Stimulated activated naive B cell treated with anti-CD40 and anti-IgM and Interleukin-4, amounts not matched to agents 10 μg/mL and 1 μg/mL and 100 μg/mL, for 72 hours (primary cell): Measurements from ENCODE around the gene MESP2.

Experiments used
- ATAC-seq, 2 donors: fragments of 150-1000 bp; cut with Tn5 transposase; replicated peaks; 2 replicates each; pipeline ENCODE4 v1.10.0; 2021; ENCODE audit warnings: moderate library complexity in 1 of 2
- DNase-seq: peaks from one replicate; pipeline ENCODE4 v3.0.0; 2021
- H3K27ac Mint-ChIP-seq: one replicate; pipeline ENCODE4 v1.8.0; 2022; ENCODE audit warnings: mild to moderate bottlenecking, mixed read lengths
- H3K27me3 Mint-ChIP-seq, 2 donors: one replicate each; pipeline ENCODE4 v1.8.0; 2022; ENCODE audit warnings: mixed read lengths in 2 of 2
- H3K36me3 Mint-ChIP-seq, 2 donors: one replicate each; pipeline ENCODE4 v1.8.0; 2022; ENCODE audit warnings: mixed read lengths in 2 of 2, mild to moderate bottlenecking in 1 of 2
- H3K4me1 Mint-ChIP-seq, 2 donors: one replicate each; pipeline ENCODE4 v1.8.0; 2022; ENCODE audit warnings: mixed read lengths in 2 of 2, mild to moderate bottlenecking in 1 of 2
- H3K4me3 Mint-ChIP-seq, 2 donors: one replicate each; pipeline ENCODE4 v1.8.0; 2022; ENCODE audit warnings: mild to moderate bottlenecking in 2 of 2, mixed read lengths in 2 of 2, moderate library complexity in 1 of 2
- H3K9me3 Mint-ChIP-seq, 2 donors: one replicate each; pipeline ENCODE4 v1.8.0; 2022; ENCODE audit warnings: mixed read lengths in 2 of 2, mild to moderate bottlenecking in 1 of 2

MESP2 gene

GRCh38 chr15:89776274-89777072 lies at the start of gene MESP2:
TSS of gene MESP2 (plus strand) at chr15:89776332. CDS start at chr15:89776358, 26 bp downstream.
- ATAC-seq: peak; percentile 62 to 63

GRCh38 chr15:89728254-89728653 lies 47.9 kb upstream of the MESP2 start:
- DNase-seq (no peak), ATAC-seq (no peak)
- H3K27ac Mint-ChIP-seq: no peak overlapping the region
- peaks cover 0 to 2% of the 10 kb centered on the region in 2 donors for H3K9me3 Mint-ChIP-seq
- H3K4me1 Mint-ChIP-seq: no peaks in the 10 kb centered on the region
- no peaks in the 10 kb centered on the region for H3K36me3 Mint-ChIP-seq
- H3K27me3 Mint-ChIP-seq: peaks cover 7 to 22% of the 10 kb centered on the region in 2 donors
- H3K4me3 Mint-ChIP-seq: no peak overlapping the region

More at GRCh38 chr15:89776274-89777072, at the start of gene MESP2:
- H3K9me3 Mint-ChIP-seq: no peaks in the 10 kb centered on the region
- DNase-seq: peak; percentile 46
- H3K27ac Mint-ChIP-seq: no peak within 1 kb of the TSS
- H3K27me3 Mint-ChIP-seq: peaks cover 11 to 20% of the 10 kb centered on the region in 2 donors
- H3K4me1 Mint-ChIP-seq: peaks cover 9 to 25% of the 10 kb centered on the region in 2 donors
- H3K36me3 Mint-ChIP-seq: no peaks in the 10 kb centered on the region
- peak within 1 kb of the TSS; percentile 72 to 81 for H3K4me3 Mint-ChIP-seq

- H3K27me3 Mint-ChIP-seq: peaks cover 29 to 37% of the 10 kb centered on the region in 2 donors
- H3K36me3 Mint-ChIP-seq: no peaks in the 10 kb centered on the region
- no peak for ATAC-seq
- no peak overlapping the region for H3K4me3 Mint-ChIP-seq
- no peak overlapping the region for H3K27ac Mint-ChIP-seq
- H3K9me3 Mint-ChIP-seq: no peaks in the 10 kb centered on the region
- H3K4me1 Mint-ChIP-seq: no peaks in the 10 kb centered on the region
- DNase-seq: no peak
Measured at GRCh38 chr15:89731275-89731674, 44.9 kb upstream of the MESP2 start.

GRCh38 chr15:89732451-89733172 lies 43.5 kb upstream of the MESP2 start:
- no peak for ATAC-seq
- Mint-ChIP-seq H3K4me1 (no peaks in the 10 kb centered on the region), H3K27me3 (peaks cover 41 to 42% of the 10 kb centered on the region in 2 donors), H3K4me3 (no peak overlapping the region), H3K36me3 (no peaks in the 10 kb centered on the region), H3K27ac (no peak overlapping the region), H3K9me3 (no peaks in the 10 kb centered on the region)
- no peak for DNase-seq

GRCh38 chr15:89735773-89736172 lies 40.4 kb upstream of the MESP2 start:
- H3K4me3 Mint-ChIP-seq: no peak overlapping the region
- H3K36me3 Mint-ChIP-seq: no peaks in the 10 kb centered on the region

GRCh38 chr15:89740137-89740536 lies 36.0 kb upstream of the MESP2 start:
- Mint-ChIP-seq H3K36me3 (no peaks in the 10 kb centered on the region), H3K9me3 (no peaks in the 10 kb centered on the region), H3K27ac (no peak overlapping the region), H3K4me1 (peaks cover 2 to 5% of the 10 kb centered on the region in 2 donors), H3K4me3 (peak overlapping the region in 1 of 2 donors; percentile 26), H3K27me3 (peaks cover 26 to 28% of the 10 kb centered on the region in 2 donors)
- peak; percentile 92 to 95 for ATAC-seq
- peak; percentile 49 for DNase-seq

More at GRCh38 chr15:89735773-89736172, 40.4 kb upstream of the MESP2 start:
- no peak for ATAC-seq
- DNase-seq: no peak
- no peak overlapping the region for H3K27ac Mint-ChIP-seq
- peaks cover 2 to 5% of the 10 kb centered on the region in 2 donors for H3K4me1 Mint-ChIP-seq
- H3K27me3 Mint-ChIP-seq: peaks cover 41 to 45% of the 10 kb centered on the region in 2 donors
- H3K9me3 Mint-ChIP-seq: no peaks in the 10 kb centered on the region

- ATAC-seq: no peak
- no peak overlapping the region for H3K27ac Mint-ChIP-seq
- peaks cover under 1 to 5% of the 10 kb centered on the region in 2 donors for H3K27me3 Mint-ChIP-seq
- H3K4me3 Mint-ChIP-seq: no peak overlapping the region
- no peaks in the 10 kb centered on the region for H3K36me3 Mint-ChIP-seq
- no peaks in the 10 kb centered on the region for H3K9me3 Mint-ChIP-seq
- peaks cover 2 to 5% of the 10 kb centered on the region in 2 donors for H3K4me1 Mint-ChIP-seq
- no peak for DNase-seq
Measured at GRCh38 chr15:89743011-89743410, 33.1 kb upstream of the MESP2 start.

- ATAC-seq (no peak), DNase-seq (no peak)
- Mint-ChIP-seq H3K27me3 (peaks cover 0 to 5% of the 10 kb centered on the region in 2 donors), H3K9me3 (no peaks in the 10 kb centered on the region), H3K36me3 (no peaks in the 10 kb centered on the region), H3K4me1 (peaks cover 2 to 5% of the 10 kb centered on the region in 2 donors), H3K27ac (no peak overlapping the region), H3K4me3 (no peak overlapping the region)
Measured at GRCh38 chr15:89743594-89743993, 32.5 kb upstream of the MESP2 start.

GRCh38 chr15:89745131-89745530 lies 31.0 kb upstream of the MESP2 start:
- DNase-seq: no peak
- no peak for ATAC-seq
- no peak overlapping the region for H3K27ac Mint-ChIP-seq
- no peaks in the 10 kb centered on the region for H3K9me3 Mint-ChIP-seq
- H3K27me3 Mint-ChIP-seq: peaks cover 12 to 14% of the 10 kb centered on the region in 2 donors
- peaks cover 1 to 3% of the 10 kb centered on the region in 2 donors for H3K4me1 Mint-ChIP-seq
- no peaks in the 10 kb centered on the region for H3K36me3 Mint-ChIP-seq
- no peak overlapping the region for H3K4me3 Mint-ChIP-seq

- H3K4me3 Mint-ChIP-seq: no peak overlapping the region
- DNase-seq: no peak
- H3K27me3 Mint-ChIP-seq: peaks cover 12 to 14% of the 10 kb centered on the region in 2 donors
- no peak for ATAC-seq
- no peak overlapping the region for H3K27ac Mint-ChIP-seq
- H3K4me1 Mint-ChIP-seq: no peaks in the 10 kb centered on the region
- H3K9me3 Mint-ChIP-seq: no peaks in the 10 kb centered on the region
- H3K36me3 Mint-ChIP-seq: no peaks in the 10 kb centered on the region
Measured at GRCh38 chr15:89745768-89746167, 30.4 kb upstream of the MESP2 start.

GRCh38 chr15:89746386-89746780 lies 29.7 kb upstream of the MESP2 start:
- Mint-ChIP-seq H3K9me3 (no peaks in the 10 kb centered on the region), H3K36me3 (no peaks in the 10 kb centered on the region)
- ATAC-seq: no peak

GRCh38 chr15:89747708-89748682 lies 28.1 kb upstream of the MESP2 start:
- no peaks in the 10 kb centered on the region for H3K36me3 Mint-ChIP-seq
- H3K4me3 Mint-ChIP-seq: no peak overlapping the region
- ATAC-seq: no peak
- no peaks in the 10 kb centered on the region for H3K4me1 Mint-ChIP-seq
- DNase-seq: no peak
- H3K27me3 Mint-ChIP-seq: peaks cover 12 to 22% of the 10 kb centered on the region in 2 donors
- no peaks in the 10 kb centered on the region for H3K9me3 Mint-ChIP-seq
- H3K27ac Mint-ChIP-seq: no peak overlapping the region

More at GRCh38 chr15:89746386-89746780, 29.7 kb upstream of the MESP2 start:
- no peaks in the 10 kb centered on the region for H3K4me1 Mint-ChIP-seq
- H3K27ac Mint-ChIP-seq: no peak overlapping the region
- peaks cover 12 to 14% of the 10 kb centered on the region in 2 donors for H3K27me3 Mint-ChIP-seq
- DNase-seq: no peak
- no peak overlapping the region for H3K4me3 Mint-ChIP-seq

GRCh38 chr15:89749054-89749453 lies 27.1 kb upstream of the MESP2 start:
- DNase-seq (no peak), ATAC-seq (no peak)
- H3K36me3 Mint-ChIP-seq: no peaks in the 10 kb centered on the region
- H3K4me3 Mint-ChIP-seq: no peak overlapping the region
- H3K27me3 Mint-ChIP-seq: peaks cover 12 to 22% of the 10 kb centered on the region in 2 donors
- no peaks in the 10 kb centered on the region for H3K4me1 Mint-ChIP-seq
- no peaks in the 10 kb centered on the region for H3K9me3 Mint-ChIP-seq
- H3K27ac Mint-ChIP-seq: no peak overlapping the region

GRCh38 chr15:89749526-89749925 lies 26.6 kb upstream of the MESP2 start:
- peaks cover 13 to 24% of the 10 kb centered on the region in 2 donors for H3K27me3 Mint-ChIP-seq
- peak overlapping the region; percentile 73 for H3K27ac Mint-ChIP-seq
- peak overlapping the region; percentile 77 to 80 for H3K4me3 Mint-ChIP-seq
- H3K9me3 Mint-ChIP-seq: no peaks in the 10 kb centered on the region
- no peaks in the 10 kb centered on the region for H3K36me3 Mint-ChIP-seq
- no peak for DNase-seq
- no peaks in the 10 kb centered on the region for H3K4me1 Mint-ChIP-seq
- no peak for ATAC-seq
